Endothelial cell of umbilical vein (primary cell): Measurements from ENCODE around the gene TKFC. TPM values are rescaled to one million over a fixed set of nuclear protein-coding genes. Genes with fewer than 3 reads are reported as not detected.

ENCODE experiments used
- BruUV-seq: library from RNA; stranded (reverse); fragments of 400-500 nt; replicated peaks from 2 replicates; lab custom pipeline; 2021; lab: Mats Ljungman, UMichigan
- CTCF ChIA-PET: fragments of 300-600, 350-600 bp; sonication (Branson Sonifier 250); formaldehyde crosslinking; loops from one replicate; lab custom pipeline; 2021; ENCODE audit warnings: antibody characterized with exemption, inconsistent platforms; lab: Charles Lee
- POLR2A ChIA-PET: fragments of 300-600, 350-600 bp; sonication (Branson Sonifier 250); formaldehyde crosslinking; loops from one replicate; lab custom pipeline; 2021; ENCODE audit warnings: antibody characterized with exemption, inconsistent platforms; lab: Charles Lee
- DNase-seq: peaks from one replicate; pipeline ENCODE4 v3.0.0-alpha.2; 2011; ENCODE audit warnings: low read depth, low spot score
- FAIRE-seq: peaks from 2 replicates; lab custom pipeline; 2011; peaks lifted over from hg19 to GRCh38; lab: Jason Lieb, UNC
- H2AFZ ChIP-seq: 2 replicates; pipeline ENCODE4 v1.6.0; 2012; ENCODE audit warnings: low read depth, low read length, control low read depth, inconsistent platforms
- H3K27ac ChIP-seq: 2 replicates; pipeline ENCODE4 v1.5.1; 2011; ENCODE audit warnings: low read depth, mild to moderate bottlenecking, control low read depth, low read length, moderate library complexity; ENCODE audit not compliant: insufficient read depth
- H3K27me3 ChIP-seq, 2 experiments: 2 replicates each; pipeline versions ENCODE4 v1.6.0 to v1.6.1; 2011; ENCODE audit warnings: low read length in 2 of 2, mixed read lengths in 1 of 2; ENCODE audit not compliant: control insufficient read depth in 2 of 2, insufficient read depth in 2 of 2
- H3K36me3 ChIP-seq, 2 experiments: 2 replicates in 1 of 2; 3 replicates in 1 of 2; pipeline ENCODE4 v1.5.1; 2011; ENCODE audit warnings: low read length in 2 of 2, mild to moderate bottlenecking in 1 of 2, moderate library complexity in 1 of 2; ENCODE audit not compliant: control insufficient read depth in 2 of 2, insufficient read depth in 2 of 2; ENCODE audit errors: extremely low read depth in 1 of 2
- H3K4me1 ChIP-seq: 3 replicates; pipeline ENCODE4 v1.5.1; 2011; ENCODE audit warnings: mild to moderate bottlenecking, low read length; ENCODE audit not compliant: control insufficient read depth, insufficient read depth; ENCODE audit errors: extremely low read depth
- H3K4me2 ChIP-seq: 2 replicates; pipeline ENCODE4 v1.6.1; 2011; ENCODE audit warnings: low read length, control low read depth, mixed read lengths; ENCODE audit not compliant: insufficient read depth
- H3K4me3 ChIP-seq, 3 experiments: fragments of 200-600 bp in 1 of 3; sonication (generic), shearing (Covaris generic) in 1 of 3; replicated peaks in 1 of 3; 2 replicates each; pipeline ENCODE4 v1.5.1; 2011 to 2016; ENCODE audit warnings: control low read depth in 3 of 3, low read length in 3 of 3, mild to moderate bottlenecking in 2 of 3, inconsistent platforms in 1 of 3, low read depth in 1 of 3, moderate library complexity in 1 of 3; ENCODE audit not compliant: insufficient read depth in 1 of 3
- H3K79me2 ChIP-seq: 2 replicates; pipeline ENCODE4 v1.6.0; 2012; ENCODE audit warnings: low read length, inconsistent platforms; ENCODE audit not compliant: control insufficient read depth, insufficient read depth
- H3K9ac ChIP-seq: replicated peaks from 2 replicates; pipeline ENCODE3; 2011; ENCODE audit warnings: low read length, control low read depth; ENCODE audit not compliant: insufficient read depth; ENCODE audit errors: extremely low read depth
- H3K9me1 ChIP-seq: replicated peaks from 3 replicates; pipeline ENCODE4 v1.6.0; 2011; ENCODE audit warnings: mild to moderate bottlenecking, low read length; ENCODE audit not compliant: control insufficient read depth, insufficient read depth; ENCODE audit errors: extremely low read depth
- H3K9me3 ChIP-seq: replicated peaks from 2 replicates; pipeline ENCODE4 v1.5.1; 2012; ENCODE audit warnings: low read length, inconsistent platforms; ENCODE audit not compliant: control insufficient read depth, insufficient read depth
- H4K20me1 ChIP-seq: replicated peaks from 2 replicates; pipeline ENCODE3; 2011; ENCODE audit warnings: mild to moderate bottlenecking, low read length; ENCODE audit not compliant: control insufficient read depth, insufficient read depth; ENCODE audit errors: extremely low read depth
- CTCF ChIP-seq, 2 donors: IDR thresholded peaks; 1 replicate in 1 of 2; 2 replicates in 1 of 2; pipeline ENCODE4 v1.5.1; 2011; ENCODE audit warnings: low read length in 2 of 2, mild to moderate bottlenecking in 2 of 2, moderate library complexity in 2 of 2, control low read depth in 1 of 2, inconsistent platforms in 1 of 2, low read depth in 1 of 2; ENCODE audit not compliant: insufficient read depth in 1 of 2; ENCODE audit errors: extremely low read depth in 1 of 2
- EZH2 ChIP-seq: IDR thresholded peaks from 2 replicates; pipeline ENCODE4 v1.6.1; 2012; ENCODE audit warnings: borderline replicate concordance, low read depth, mild to moderate bottlenecking, moderate library complexity, low read length, inconsistent platforms; ENCODE audit not compliant: severe bottlenecking
- FOS ChIP-seq: IDR thresholded peaks from 2 replicates; pipeline ENCODE4 v1.6.1; 2011; ENCODE audit warnings: mild to moderate bottlenecking, low read length, moderate library complexity, borderline replicate concordance; ENCODE audit not compliant: insufficient read depth
- GATA2 ChIP-seq: IDR thresholded peaks from 2 replicates; pipeline ENCODE4 v1.7.0; 2011; ENCODE audit warnings: low read depth, mild to moderate bottlenecking, moderate library complexity, mixed read lengths, low read length; ENCODE audit not compliant: insufficient read length, insufficient read depth
- JUN ChIP-seq: IDR thresholded peaks from 2 replicates; pipeline ENCODE4 v1.6.1; 2011; ENCODE audit warnings: borderline replicate concordance, low read depth; ENCODE audit not compliant: insufficient read length, insufficient read depth
- MAX ChIP-seq: IDR thresholded peaks from 2 replicates; pipeline ENCODE4 v1.6.1; 2011; ENCODE audit not compliant: insufficient read depth, insufficient read length
- MYC ChIP-seq: IDR thresholded peaks from one replicate; pipeline ENCODE4 v1.6.1; 2011; ENCODE audit warnings: mild to moderate bottlenecking, low read depth, low read length
- POLR2A ChIP-seq: IDR thresholded peaks from 2 replicates; pipeline ENCODE4 v1.6.1; 2012; ENCODE audit warnings: low read depth, mild to moderate bottlenecking, control low read depth, low read length
- POLR2AphosphoS5 ChIP-seq: IDR thresholded peaks from 2 replicates; pipeline ENCODE4 v1.6.1; 2012; ENCODE audit warnings: low read depth, mild to moderate bottlenecking, control low read depth, low read length, moderate library complexity; ENCODE audit not compliant: insufficient read depth
- dilution Hi-C: fragments of 300-500 bp; cut with MboI; formaldehyde crosslinking; loops from one replicate; pipeline ENCODE4 v1.15.0; 2019; ENCODE audit warnings: low sequenced_read_pairs; ENCODE audit not compliant: extremely low pct_ligation_motif_present
- intact Hi-C: fragments of 100-400 bp; cut with micrococcal nuclease; formaldehyde crosslinking; loops from one replicate; pipeline ENCODE4 v1.10.0; 2022
- polyA plus RNA-seq, 4 experiments: library from polyadenylated mRNA; depleted of rRNA in 3 of 4; stranded (reverse) in 3 of 4; unstranded in 1 of 4; fragments of >200 nt; gene quantifications; 2 replicates each; pipeline versions ENCODE4 v1.2.1 to v1.2.3, GENCODE V29; 2011 to 2012; ENCODE audit warnings: missing spikeins in 1 of 4
- total RNA-seq: library from RNA; stranded (reverse); gene quantifications from 2 replicates; pipeline ENCODE4 v1.2.3, GENCODE V29; 2021

Gene TKFC
- total and polyA plus RNA-seq, 2 donors (not counting 3 experiments of a cell fraction or from before 2014, with no cell fraction given), result 30.8 to 31.7 TPM

- Histone ChIP-seq H3K9ac (no peak overlapping the region), H3K4me2 (no peak overlapping the region), H3K9me1 (no peaks in the 10 kb centered on the region), H3K27me3 (no peaks in the 10 kb centered on the region), H3K4me3 (no peak overlapping the region), H3K79me2 (peaks cover 5% of the 10 kb centered on the region), H3K9me3 (no peaks in the 10 kb centered on the region), H2AFZ (no peak overlapping the region), H3K27ac (no peak overlapping the region), H3K36me3 (peaks cover 0 to 9% of the 10 kb centered on the region in 2 experiments), H4K20me1 (no peaks in the 10 kb centered on the region), H3K4me1 (peaks cover 12% of the 10 kb centered on the region)
- intact Hi-C loops (no loop called here), dilution Hi-C loops (no loop called here)
- DNase-seq (no peak), FAIRE-seq (no peak)
- ChIA-PET POLR2A (no interaction called here), CTCF (interaction anchor here (1.3 to 2.6 kb wide), 3 partner anchors 20 to 79 kb away, joined by 4 to 12 read pairs (median 7); no protein-coding TSS in a partner anchor)
- no TSS peak for BruUV-seq
- TF ChIP-seq MAX (no peak), FOS (no peak), POLR2AphosphoS5 (no peak), MYC (no peak), CTCF (IDR thresholded peaks at IDR 0.05; ENCODE audit: extremely low read depth in 1 of 2, insufficient read depth in 1 of 2, low read depth in 1 of 2, low read length in 2 of 2) (no peak), EZH2 (no peak), GATA2 (no peak), POLR2A (no peak), JUN (no peak)
Observed at GRCh38 chr11:61356706-61357105, 23.7 kb downstream of the TKFC start.
